Measurements from ENCODE around the gene ZFYVE1.

ZFYVE1 gene

DNA sequence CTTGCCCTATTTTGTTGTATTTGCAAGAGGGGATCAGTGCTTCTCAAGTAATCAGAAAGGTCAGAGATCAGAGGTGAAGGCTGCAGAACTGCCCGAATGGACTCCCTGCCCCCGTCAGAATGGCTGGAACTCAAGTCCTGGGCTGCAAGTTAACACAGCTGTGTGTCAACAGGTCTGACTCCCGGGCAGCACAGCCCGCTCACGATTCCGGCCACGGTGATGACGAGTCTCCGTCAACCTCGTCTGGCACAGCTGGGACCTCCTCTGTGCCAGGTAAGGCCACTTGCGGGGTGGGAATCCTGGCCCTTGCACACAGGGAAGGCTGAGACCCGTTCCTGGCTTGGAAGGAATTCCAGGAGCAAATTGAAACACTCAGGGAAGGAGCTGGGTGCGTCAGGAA, 87.3 kb downstream of the ZFYVE1 start:
- Mint-ChIP-seq H3K27ac (peak overlapping the region; percentile 41), H3K4me1 (peaks cover 13% of the 10 kb centered on the region), H3K36me3 (ENCODE audit: low read depth) (peaks cover 54% of the 10 kb centered on the region), H3K4me3 (no peak overlapping the region), H3K9me3 (no peaks in the 10 kb centered on the region), H3K27me3 (ENCODE audit: low read depth, poor library complexity) (no peaks in the 10 kb centered on the region)
- TF ChIP-seq, protein P1, sequence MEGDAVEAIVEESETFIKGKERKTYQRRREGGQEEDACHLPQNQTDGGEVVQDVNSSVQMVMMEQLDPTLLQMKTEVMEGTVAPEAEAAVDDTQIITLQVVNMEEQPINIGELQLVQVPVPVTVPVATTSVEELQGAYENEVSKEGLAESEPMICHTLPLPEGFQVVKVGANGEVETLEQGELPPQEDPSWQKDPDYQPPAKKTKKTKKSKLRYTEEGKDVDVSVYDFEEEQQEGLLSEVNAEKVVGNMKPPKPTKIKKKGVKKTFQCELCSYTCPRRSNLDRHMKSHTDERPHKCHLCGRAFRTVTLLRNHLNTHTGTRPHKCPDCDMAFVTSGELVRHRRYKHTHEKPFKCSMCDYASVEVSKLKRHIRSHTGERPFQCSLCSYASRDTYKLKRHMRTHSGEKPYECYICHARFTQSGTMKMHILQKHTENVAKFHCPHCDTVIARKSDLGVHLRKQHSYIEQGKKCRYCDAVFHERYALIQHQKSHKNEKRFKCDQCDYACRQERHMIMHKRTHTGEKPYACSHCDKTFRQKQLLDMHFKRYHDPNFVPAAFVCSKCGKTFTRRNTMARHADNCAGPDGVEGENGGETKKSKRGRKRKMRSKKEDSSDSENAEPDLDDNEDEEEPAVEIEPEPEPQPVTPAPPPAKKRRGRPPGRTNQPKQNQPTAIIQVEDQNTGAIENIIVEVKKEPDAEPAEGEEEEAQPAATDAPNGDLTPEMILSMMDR (IDR thresholded peaks at IDR 0.05), result no peak
- no peak for DNase-seq

DNA sequence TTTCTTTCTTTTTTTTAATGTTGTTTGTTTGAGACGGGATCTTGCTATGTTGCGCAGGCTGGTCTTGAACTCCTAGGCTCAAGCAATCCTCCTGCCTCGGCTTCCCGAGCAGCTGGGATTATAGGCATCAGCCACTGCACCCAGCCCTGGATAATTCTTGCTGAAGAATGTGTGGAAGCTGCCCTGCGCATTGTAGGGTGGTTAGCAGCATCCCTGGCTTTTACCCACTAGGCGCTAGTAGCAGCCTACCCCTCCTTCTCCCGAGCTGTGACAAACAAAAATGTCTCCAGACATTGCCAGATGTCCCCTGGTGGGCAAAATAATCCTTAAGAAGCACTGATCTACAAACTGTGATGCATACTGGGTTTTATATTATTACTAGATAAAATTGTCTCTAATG, 94.0 kb downstream of the ZFYVE1 start:
- H3K27ac Mint-ChIP-seq, result no peak overlapping the region
- peaks cover 3% of the 10 kb centered on the region for H3K27me3 Mint-ChIP-seq (ENCODE audit: low read depth, poor library complexity)
- no peak overlapping the region for H3K4me3 Mint-ChIP-seq
- TF ChIP-seq, protein P1 (IDR thresholded peaks at IDR 0.05), result no peak
- no peaks in the 10 kb centered on the region for H3K9me3 Mint-ChIP-seq
- peaks cover 27% of the 10 kb centered on the region for H3K36me3 Mint-ChIP-seq (ENCODE audit: low read depth)
- DNase-seq, result no peak
- peaks cover 6% of the 10 kb centered on the region for H3K4me1 Mint-ChIP-seq

DNA sequence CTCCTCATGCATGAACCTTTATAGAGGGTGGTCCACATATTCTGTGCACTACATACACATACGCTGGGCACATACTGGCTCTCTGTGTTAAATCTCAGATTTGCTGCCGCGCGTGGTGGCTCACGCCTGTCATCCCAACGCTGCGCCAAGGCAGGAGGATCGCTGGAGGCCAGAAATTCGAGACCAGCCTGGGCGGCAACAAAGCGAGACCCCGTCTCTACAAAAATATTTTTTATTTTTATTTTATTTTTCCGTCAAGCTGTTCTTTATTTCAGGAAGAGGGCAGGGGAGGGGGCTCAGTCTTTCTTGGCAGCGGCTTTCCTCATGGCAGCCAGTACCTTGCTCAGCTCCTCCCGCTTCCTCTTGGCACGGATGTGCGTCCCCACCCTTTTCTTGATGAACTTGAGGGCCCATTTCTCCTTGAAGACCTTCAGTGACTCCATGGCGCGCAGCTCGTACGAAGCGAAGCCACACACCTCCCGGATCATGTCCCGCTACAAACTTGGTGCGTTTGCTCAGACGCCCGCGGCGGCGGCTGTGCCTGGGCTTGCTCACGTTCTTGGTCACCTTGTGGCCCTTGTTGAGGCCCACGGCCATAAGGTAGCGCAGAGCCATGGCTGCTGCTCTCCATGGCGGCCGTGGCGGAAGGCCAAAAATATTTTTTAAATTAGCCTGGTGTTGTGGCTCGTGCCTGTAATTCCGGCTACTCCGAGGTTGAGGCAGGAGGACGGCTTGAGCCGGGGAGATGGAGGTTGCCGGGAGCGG, 97.4 kb downstream of the ZFYVE1 start:
- TF ChIP-seq, protein P1 (IDR thresholded peaks at IDR 0.05), result no peak
- no peak for DNase-seq
- Mint-ChIP-seq H3K27me3 (ENCODE audit: low read depth, poor library complexity) (peaks cover 10% of the 10 kb centered on the region), H3K4me3 (no peak overlapping the region), H3K27ac (no peak overlapping the region), H3K4me1 (peaks cover 22% of the 10 kb centered on the region), H3K36me3 (ENCODE audit: low read depth) (peaks cover 13% of the 10 kb centered on the region), H3K9me3 (no peaks in the 10 kb centered on the region)

DNA sequence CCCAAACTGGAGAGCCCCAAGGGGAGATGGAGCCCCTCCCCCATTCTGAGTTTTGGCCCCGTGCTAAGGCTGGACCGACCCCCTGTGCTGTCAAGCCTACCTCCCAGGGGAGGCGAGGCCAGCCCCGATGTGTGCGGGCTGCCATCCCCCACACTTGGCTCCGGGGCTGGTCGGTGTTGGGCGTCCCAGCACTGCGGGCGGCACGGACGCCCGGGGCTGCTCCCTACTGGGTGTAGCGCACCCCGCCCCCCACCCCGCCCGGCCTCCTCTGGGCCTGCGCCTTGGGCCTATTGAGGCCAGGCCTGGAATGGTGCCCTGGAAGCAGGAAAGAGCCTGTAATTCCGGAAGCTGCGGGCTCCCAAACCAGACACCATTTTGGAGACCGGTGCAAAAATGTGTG, 98.0 kb downstream of the ZFYVE1 start:
- H3K4me1 Mint-ChIP-seq, result peaks cover 21% of the 10 kb centered on the region
- no peak overlapping the region for H3K27ac Mint-ChIP-seq
- no peak for DNase-seq
- no peak overlapping the region for H3K4me3 Mint-ChIP-seq
- peaks cover 13% of the 10 kb centered on the region for H3K36me3 Mint-ChIP-seq (ENCODE audit: low read depth)
- TF ChIP-seq, protein P1 (IDR thresholded peaks at IDR 0.05), result no peak
- H3K9me3 Mint-ChIP-seq, result no peaks in the 10 kb centered on the region
- H3K27me3 Mint-ChIP-seq (ENCODE audit: low read depth, poor library complexity), result peaks cover 10% of the 10 kb centered on the region

DNA sequence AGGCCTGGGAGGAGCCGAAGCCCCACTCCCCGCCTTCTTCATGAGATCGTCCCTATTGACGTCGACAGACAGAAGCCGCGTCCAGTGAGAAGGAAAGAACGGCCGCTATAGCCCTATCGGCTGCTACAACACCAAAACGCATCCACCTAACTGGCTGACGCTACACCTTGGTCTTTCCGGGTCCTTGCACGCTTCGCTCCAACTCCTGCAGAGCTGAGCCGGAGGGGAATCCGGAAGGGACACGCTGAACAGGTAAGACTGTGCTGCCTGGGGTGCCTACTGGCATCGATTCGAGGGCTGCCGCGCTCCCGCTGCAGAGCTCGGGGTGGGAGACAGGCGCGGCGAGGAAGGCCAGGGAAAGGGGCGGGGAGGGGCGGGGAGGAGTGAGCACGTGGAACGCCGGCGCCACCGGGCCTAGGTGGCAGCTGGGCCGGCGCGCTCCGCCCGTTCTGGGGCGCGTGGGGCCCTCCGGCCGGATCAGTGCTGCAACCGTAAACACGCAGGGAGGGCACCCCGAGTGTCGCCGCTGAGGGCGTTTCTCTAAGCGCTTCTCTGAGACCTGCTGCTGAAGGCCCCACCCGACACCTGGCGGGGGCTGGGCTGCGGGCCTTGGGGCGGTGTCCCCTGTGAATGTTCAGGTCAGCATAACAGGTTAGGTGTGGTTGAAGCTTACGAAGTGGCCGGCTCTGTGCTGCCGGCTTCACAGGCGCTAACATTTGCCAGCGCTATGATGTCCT, 100.4 kb downstream of the ZFYVE1 start, which contains the start of gene DCAF4:
TSS of gene DCAF4 (plus strand) at position 173 of the 737 bp plus-strand sequence. CDS start 11,515 bp downstream, outside the sequence.
- DNase-seq, result peak; percentile 94
- TF ChIP-seq, protein P1 (IDR thresholded peaks at IDR 0.05), result no peak
- peaks cover 4% of the 10 kb centered on the region for H3K9me3 Mint-ChIP-seq
- H3K36me3 Mint-ChIP-seq (ENCODE audit: low read depth), result peaks cover 13% of the 10 kb centered on the region
- peak within 1 kb of the TSS; percentile 92 for H3K4me3 Mint-ChIP-seq
- H3K4me1 Mint-ChIP-seq, result peaks cover 16% of the 10 kb centered on the region
- peak within 1 kb of the TSS; percentile 91 for H3K27ac Mint-ChIP-seq
- peaks cover 10% of the 10 kb centered on the region for H3K27me3 Mint-ChIP-seq (ENCODE audit: low read depth, poor library complexity)

Data from nephron progenitor cell (in vitro differentiated cells).